Ovary (tissue), 9 donors: ENCODE measurements around the gene RGS7. TPM values are rescaled to one million over a fixed set of nuclear protein-coding genes. Genes with fewer than 3 reads are reported as not detected.

Source experiments
- DNase-seq, 5 donors: peaks; one replicate each; pipeline ENCODE4 v3.0.0-alpha.2; 2019 to 2020
- H3K27ac ChIP-seq, 2 donors: fragments of 200-600 bp; one replicate each; pipeline versions ENCODE4 v1.5.1 to v1.8.0; 2019 to 2022
- H3K27me3 ChIP-seq: fragments of 200-600 bp; one replicate; pipeline ENCODE4 v1.8.0; 2022
- H3K36me3 ChIP-seq: fragments of 200-600 bp; sonication (generic); one replicate; pipeline ENCODE4 v1.5.1; 2019
- H3K4me1 ChIP-seq: one replicate; pipeline ENCODE4 v1.8.1; 2013; ENCODE audit warnings: mild to moderate bottlenecking, moderate library complexity; ENCODE audit not compliant: insufficient read depth
- H3K4me3 ChIP-seq: fragments of 200-600 bp; sonication (generic); one replicate; pipeline ENCODE4 v1.5.1; 2017
- H3K9me3 ChIP-seq, 2 donors: fragments of 200-600 bp in 1 of 2; sonication (generic) in 1 of 2; one replicate each; pipeline versions ENCODE4 v1.5.1 to v1.8.1; 2013 to 2019; ENCODE audit warnings: mild to moderate bottlenecking in 1 of 2, moderate library complexity in 1 of 2
- CTCF ChIP-seq, 3 donors: fragments of 450-650 bp in 2 of 3; fragments of 200-600 bp in 1 of 3; IDR thresholded peaks; one replicate each; pipeline versions ENCODE4 v1.5.1 to v1.8.0; 2016 to 2022; ENCODE audit warnings: antibody characterized with exemption in 3 of 3, mild to moderate bottlenecking in 1 of 3
- EP300 ChIP-seq: sonication (generic); formaldehyde crosslinking; IDR thresholded peaks from one replicate; pipeline ENCODE4 v1.6.1; 2017; ENCODE audit warnings: antibody characterized with exemption
- POLR2A ChIP-seq: fragments of 450-650 bp; IDR thresholded peaks from one replicate; pipeline ENCODE4 v1.6.1; 2017; ENCODE audit warnings: antibody characterized with exemption, mild to moderate bottlenecking, moderate library complexity
- WGBS, 3 donors: extraction: QIAGEN DNeasy Blood & Tissue Kit in 1 of 3; methylation state at CpG; one replicate each; pipeline versions ENCODE4 v1.1.5 to v1.1.7; 2013 to 2017; 5-methylcytosine and 5-hydroxymethylcytosine counted together
- intact Hi-C, 4 donors: fragments of 100-400 bp; cut with DNase I; formaldehyde crosslinking; loops; one replicate each; pipeline versions ENCODE4 v1.11.0 to v1.15.1; 2022 to 2023
- polyA plus RNA-seq, 2 donors: library from polyadenylated mRNA; stranded (reverse); fragments of 200-250 nt in 1 of 2; fragments of 350-450 nt in 1 of 2; fragmentation: Illumina TruSeq in 1 of 2; extraction: RNeasy Lipid Tissue Mini Kit (QIAGEN cat#74804) in 1 of 2; gene quantifications; one replicate each; pipeline ENCODE4 v1.2.3, GENCODE V29; 2013 to 2014
- total RNA-seq, 7 donors: library from RNA; depleted of rRNA in 2 of 7; stranded (reverse); fragments of >200 nt in 2 of 7; fragmentation: NEBNext Ultra II Directional in 3 of 7; extraction: Animal tissue kit (Norgen Biotek cat#: 25700) in 3 of 7; gene quantifications; one replicate each; pipeline versions ENCODE4 v1.1.0 to v1.2.4, GENCODE V29; 2016 to 2023
- donor health status: DM: no; HTN: no; CAD: no; lungs with moderate emphysema.
- donor health status: DM: no; HTN: no; CAD: no.
- donor health status: Bipolar disorder and iron deficiency.
- donor health status: DM: yes; HTN: yes; CAD: no.
- donor health status: DM: no; HTN: no; CAD: no.
- donor health status: DM: yes; HTN: yes; CAD: no.

The RGS7 gene
- total and polyA plus RNA-seq, 9 donors: 0.10 to 1.00 (median 0.37) TPM; not detected in 1

- TF ChIP-seq EP300 (no peak), POLR2A (no peak), CTCF (IDR thresholded peaks at IDR 0.05) (no peak)
- Histone ChIP-seq H3K27ac (no peak overlapping the region), H3K4me3 (no peak overlapping the region), H3K9me3 (no peaks in the 10 kb centered on the region), H3K4me1 (no peaks in the 10 kb centered on the region), H3K27me3 (no peaks in the 10 kb centered on the region), H3K36me3 (no peaks in the 10 kb centered on the region)
- intact Hi-C loops: no loop called here
- DNase-seq: no peak
- WGBS, 3 donors: 89 to 93% (median 90%) methylated on average over 9 of the region's 9 CpGs
Observed at GRCh38 chr1:240835291-240835690, 521.7 kb downstream of the RGS7 start.

- 85 to 91% (median 87%) methylated on average over 6 of the region's 6 CpGs for WGBS, 3 donors
- Histone ChIP-seq H3K4me1 (no peaks in the 10 kb centered on the region), H3K4me3 (no peak overlapping the region), H3K36me3 (no peaks in the 10 kb centered on the region), H3K9me3 (no peaks in the 10 kb centered on the region), H3K27ac (no peak overlapping the region), H3K27me3 (no peaks in the 10 kb centered on the region)
- intact Hi-C loops: no loop called here
- no peak for TF ChIP-seq POLR2A
- no peak for TF ChIP-seq EP300
- no peak for TF ChIP-seq CTCF (IDR thresholded peaks at IDR 0.05)
- DNase-seq: no peak
Observed at GRCh38 chr1:240833075-240833474, 523.9 kb downstream of the RGS7 start.

GRCh38 chr1:240831922-240832321, 525.1 kb downstream of the RGS7 start:
- H3K4me1 ChIP-seq: no peaks in the 10 kb centered on the region
- H3K9me3 ChIP-seq: no peaks in the 10 kb centered on the region
- H3K4me3 ChIP-seq: no peak overlapping the region
- DNase-seq: no peak
- intact Hi-C loops: no loop called here
- H3K36me3 ChIP-seq: no peaks in the 10 kb centered on the region
- H3K27me3 ChIP-seq: no peaks in the 10 kb centered on the region
- WGBS, 3 donors: 32 to 41% (median 35%) methylated on average over 3 of the region's 3 CpGs
- TF ChIP-seq EP300 (no peak), POLR2A (no peak), CTCF (IDR thresholded peaks at IDR 0.05) (no peak)
- H3K27ac ChIP-seq: no peak overlapping the region

GRCh38 chr1:240831191-240831631, 525.8 kb downstream of the RGS7 start:
- Histone ChIP-seq H3K27ac (no peak overlapping the region), H3K36me3 (no peaks in the 10 kb centered on the region), H3K27me3 (no peaks in the 10 kb centered on the region), H3K4me1 (no peaks in the 10 kb centered on the region), H3K9me3 (no peaks in the 10 kb centered on the region), H3K4me3 (no peak overlapping the region)
- no peak for TF ChIP-seq POLR2A
- no peak for TF ChIP-seq EP300
- no peak for TF ChIP-seq CTCF (IDR thresholded peaks at IDR 0.05)
- 42 to 45% (median 42%) methylated on average over 3 of the region's 3 CpGs for WGBS, 3 donors
- intact Hi-C loops: no loop called here
- DNase-seq: no peak
